GM20000 (cell line): ENCODE data around the gene ODAD3.

Experiments used
- DNase-seq: peaks from one replicate; pipeline ENCODE4 v3.0.0; 2012; ENCODE audit warnings: low spot score
- TF ChIP-seq, protein P1 (sequence below): IDR thresholded peaks from 2 replicates; pipeline ENCODE4 v1.5.1; 2012; ENCODE audit warnings: mild to moderate bottlenecking, control low read depth; ENCODE audit errors: extremely low read depth, missing control alignments

Gene ODAD3

DNA sequence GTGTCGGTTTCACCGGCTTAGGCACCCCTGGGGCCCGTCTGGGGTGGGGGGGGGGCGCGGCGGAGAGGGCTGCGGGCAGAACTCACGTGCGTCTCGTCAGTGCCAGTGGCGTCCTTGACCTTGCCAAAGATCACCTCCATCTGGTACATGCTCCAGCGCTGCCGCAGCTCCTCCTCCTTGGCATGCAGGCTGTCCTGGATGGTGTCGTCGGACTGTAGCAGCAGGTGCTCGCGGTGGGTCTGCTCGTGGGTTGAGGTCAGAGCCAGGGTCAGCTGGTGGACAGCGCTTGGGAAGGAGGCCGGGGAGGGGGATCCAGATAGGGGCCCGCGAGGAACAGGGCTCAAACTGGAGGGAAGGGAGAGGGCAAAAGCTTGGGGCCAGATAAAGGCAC is 11.1 kb downstream of the ODAD3 start:
- TF ChIP-seq, protein P1, sequence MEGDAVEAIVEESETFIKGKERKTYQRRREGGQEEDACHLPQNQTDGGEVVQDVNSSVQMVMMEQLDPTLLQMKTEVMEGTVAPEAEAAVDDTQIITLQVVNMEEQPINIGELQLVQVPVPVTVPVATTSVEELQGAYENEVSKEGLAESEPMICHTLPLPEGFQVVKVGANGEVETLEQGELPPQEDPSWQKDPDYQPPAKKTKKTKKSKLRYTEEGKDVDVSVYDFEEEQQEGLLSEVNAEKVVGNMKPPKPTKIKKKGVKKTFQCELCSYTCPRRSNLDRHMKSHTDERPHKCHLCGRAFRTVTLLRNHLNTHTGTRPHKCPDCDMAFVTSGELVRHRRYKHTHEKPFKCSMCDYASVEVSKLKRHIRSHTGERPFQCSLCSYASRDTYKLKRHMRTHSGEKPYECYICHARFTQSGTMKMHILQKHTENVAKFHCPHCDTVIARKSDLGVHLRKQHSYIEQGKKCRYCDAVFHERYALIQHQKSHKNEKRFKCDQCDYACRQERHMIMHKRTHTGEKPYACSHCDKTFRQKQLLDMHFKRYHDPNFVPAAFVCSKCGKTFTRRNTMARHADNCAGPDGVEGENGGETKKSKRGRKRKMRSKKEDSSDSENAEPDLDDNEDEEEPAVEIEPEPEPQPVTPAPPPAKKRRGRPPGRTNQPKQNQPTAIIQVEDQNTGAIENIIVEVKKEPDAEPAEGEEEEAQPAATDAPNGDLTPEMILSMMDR, result no peak
- DNase-seq, result no peak

GRCh38 chr19:11423164-11423790 is 11.6 kb downstream of the ODAD3 start:
- TF ChIP-seq, protein P1, result no peak
- DNase-seq, result no peak

GRCh38 chr19:11422163-11423065 is 12.5 kb downstream of the ODAD3 start:
- TF ChIP-seq, protein P1, result no peak
- DNase-seq, result peak; percentile 93

DNA sequence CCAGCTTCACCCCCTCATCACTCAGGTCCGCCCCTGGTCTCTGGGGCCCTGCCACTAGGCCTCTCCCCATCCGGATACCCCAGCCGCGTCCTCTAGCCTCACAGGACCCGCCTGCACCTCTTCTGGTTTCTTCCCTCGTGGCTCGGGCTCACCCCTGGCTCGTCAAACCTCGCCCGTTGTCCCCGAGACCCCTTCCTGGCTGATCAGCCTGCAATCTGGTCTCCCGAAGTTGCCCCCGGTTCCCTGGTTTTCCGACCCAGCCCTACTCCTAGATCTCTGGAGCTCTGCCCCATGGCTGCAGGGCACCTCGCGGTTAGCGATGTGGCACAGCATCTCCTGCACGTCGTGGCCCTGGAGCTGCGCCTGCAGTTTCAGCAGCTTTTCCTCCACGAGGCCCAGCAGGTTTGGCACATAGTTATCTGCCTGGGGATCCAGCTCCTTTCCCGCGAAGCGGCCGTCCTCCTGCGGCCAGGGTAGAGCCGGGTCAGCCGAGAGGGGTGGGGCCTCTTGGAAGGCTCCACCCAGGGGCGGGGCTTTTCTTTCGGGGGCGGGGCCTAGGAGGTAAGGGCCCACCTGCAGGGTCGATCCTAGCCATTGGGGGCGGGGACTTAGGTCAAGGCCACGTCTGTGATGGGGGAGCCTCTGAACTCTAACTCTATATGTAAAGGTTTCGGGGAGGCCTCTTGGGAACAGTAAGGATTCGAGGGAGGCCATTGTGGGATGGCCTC is 13.4 kb downstream of the ODAD3 start:
- TF ChIP-seq, protein P1, result no peak
- peak; percentile 88 for DNase-seq

- TF ChIP-seq, protein P1, result no peak
- DNase-seq, result peak; percentile 72
These were observed 14.2 kb downstream of the ODAD3 start for GRCh38 chr19:11420429-11421370.

GRCh38 chr19:11418549-11419506 is 16.1 kb downstream of the ODAD3 start, which contains the start of gene RGL3:
Gene RGL3 (minus strand): TSS chr19:11419314. CDS start chr19:11419278, 36 bp downstream.
- TF ChIP-seq, protein P1, result no peak
- DNase-seq, result no peak
